Neural cell (in vitro differentiated cells): ENCODE data around the gene ADIPOR2.

ENCODE experiments used
- EP300 ChIP-seq: fragments of 450-650 bp; conservative IDR thresholded peaks from 2 replicates; pipeline ENCODE4 v1.6.1; 2014; ENCODE audit warnings: antibody characterized with exemption, mild to moderate bottlenecking, moderate library complexity; ENCODE audit not compliant: poor library complexity, severe bottlenecking
- EZH2 ChIP-seq: fragments of 200-600, 300-800 bp; shearing (Covaris generic), sonication (generic); IDR thresholded peaks from 2 replicates; pipeline ENCODE4 v1.6.1; 2014; ENCODE audit warnings: antibody characterized with exemption, low read length, borderline replicate concordance, mild to moderate bottlenecking; ENCODE audit not compliant: insufficient read depth, poor library complexity, severe bottlenecking
- MXI1 ChIP-seq: fragments of 450-650 bp; conservative IDR thresholded peaks from 2 replicates; pipeline ENCODE4 v1.6.1; 2014; ENCODE audit warnings: antibody characterized with exemption, mild to moderate bottlenecking; ENCODE audit not compliant: poor library complexity, severe bottlenecking
- POLR2AphosphoS5 ChIP-seq: IDR thresholded peaks from 2 replicates; pipeline ENCODE4 v1.6.1; 2012
- RAD21 ChIP-seq: fragments of 450-650 bp; conservative IDR thresholded peaks from 2 replicates; pipeline ENCODE4 v1.6.1; 2014; ENCODE audit warnings: antibody characterized with exemption, mild to moderate bottlenecking, moderate library complexity
- REST ChIP-seq: IDR thresholded peaks from 2 replicates; pipeline ENCODE4 v1.6.1; 2012; ENCODE audit warnings: borderline replicate concordance
- SMC3 ChIP-seq: fragments of 450-650 bp; conservative IDR thresholded peaks from 2 replicates; pipeline ENCODE4 v1.6.1; 2014; ENCODE audit warnings: antibody characterized with exemption, mild to moderate bottlenecking, moderate library complexity; ENCODE audit not compliant: poor library complexity
- TAF1 ChIP-seq: IDR thresholded peaks from 2 replicates; pipeline ENCODE4 v1.6.1; 2012; ENCODE audit warnings: low read depth
- TF ChIP-seq, protein P1 (sequence below): fragments of 450-650 bp; IDR thresholded peaks from 2 replicates; pipeline ENCODE4 v1.5.1; 2014; ENCODE audit warnings: antibody characterized with exemption, mild to moderate bottlenecking, moderate library complexity; ENCODE audit not compliant: poor library complexity, severe bottlenecking

GRCh38 chr12:1758376-1758775, 67.5 kb downstream of the ADIPOR2 start:
- TF ChIP-seq, protein P1, sequence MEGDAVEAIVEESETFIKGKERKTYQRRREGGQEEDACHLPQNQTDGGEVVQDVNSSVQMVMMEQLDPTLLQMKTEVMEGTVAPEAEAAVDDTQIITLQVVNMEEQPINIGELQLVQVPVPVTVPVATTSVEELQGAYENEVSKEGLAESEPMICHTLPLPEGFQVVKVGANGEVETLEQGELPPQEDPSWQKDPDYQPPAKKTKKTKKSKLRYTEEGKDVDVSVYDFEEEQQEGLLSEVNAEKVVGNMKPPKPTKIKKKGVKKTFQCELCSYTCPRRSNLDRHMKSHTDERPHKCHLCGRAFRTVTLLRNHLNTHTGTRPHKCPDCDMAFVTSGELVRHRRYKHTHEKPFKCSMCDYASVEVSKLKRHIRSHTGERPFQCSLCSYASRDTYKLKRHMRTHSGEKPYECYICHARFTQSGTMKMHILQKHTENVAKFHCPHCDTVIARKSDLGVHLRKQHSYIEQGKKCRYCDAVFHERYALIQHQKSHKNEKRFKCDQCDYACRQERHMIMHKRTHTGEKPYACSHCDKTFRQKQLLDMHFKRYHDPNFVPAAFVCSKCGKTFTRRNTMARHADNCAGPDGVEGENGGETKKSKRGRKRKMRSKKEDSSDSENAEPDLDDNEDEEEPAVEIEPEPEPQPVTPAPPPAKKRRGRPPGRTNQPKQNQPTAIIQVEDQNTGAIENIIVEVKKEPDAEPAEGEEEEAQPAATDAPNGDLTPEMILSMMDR, result no peak
- TF ChIP-seq POLR2AphosphoS5 (no peak), EZH2 (no peak), REST (no peak), RAD21 (no peak), SMC3 (no peak), TAF1 (no peak), EP300 (no peak), MXI1 (no peak)
